Activated CD4-positive, alpha-beta T cell treated with anti-CD3 and anti-CD28 coated beads, Interleukin-10, Interleukin-2, amounts not matched to agents 100 ng/mL and 50 ng/mL, durations not matched to agents 16 hours and 8 hours (primary cell): ENCODE data around the gene ITSN1.

ENCODE experiments used
- DNase-seq: peaks from one replicate; pipeline ENCODE4 v3.0.0-alpha.2; 2020

ITSN1 gene

GRCh38 chr21:33940881-33941245, 298.6 kb downstream of the ITSN1 start:
- no peak for DNase-seq

- no peak for DNase-seq
These were observed 300.1 kb downstream of the ITSN1 start for GRCh38 chr21:33942426-33942825.

- DNase-seq, result no peak
These were observed 301.0 kb downstream of the ITSN1 start for GRCh38 chr21:33943293-33943692.

- no peak for DNase-seq
These were observed 302.0 kb downstream of the ITSN1 start for GRCh38 chr21:33944185-33944763.

GRCh38 chr21:33945652-33946270, 303.5 kb downstream of the ITSN1 start:
- DNase-seq, result no peak

- DNase-seq, result peak; percentile 95
These were observed 305.3 kb downstream of the ITSN1 start for GRCh38 chr21:33947451-33948095.

GRCh38 chr21:33948096-33948950, 306.0 kb downstream of the ITSN1 start:
- DNase-seq, result peak; percentile 96

GRCh38 chr21:33948951-33949444, 306.7 kb downstream of the ITSN1 start:
- no peak for DNase-seq
